Measurements from ENCODE around the gene XPO4. TPM values are rescaled to one million over a fixed set of nuclear protein-coding genes. Genes with fewer than 3 reads are reported as not detected.

Gene XPO4
- total and polyA plus RNA-seq, 2 of the 8 experiments (the other 6 are each of a cell fraction or from before 2014, with no cell fraction given), result 11.9 to 33.3 TPM

- H2BK15ac ChIP-seq (ENCODE audit: low read length), result no peak overlapping the region
- no peak overlapping the region for H3K4ac ChIP-seq (replicated peaks; ENCODE audit: insufficient read length, low read depth, low read length)
- no peak overlapping the region for H3K4me3 ChIP-seq (ENCODE audit: extremely low read depth in 1 of 4, insufficient read depth in 2 of 4, low read depth in 3 of 4, low read length in 4 of 4)
- H4K5ac ChIP-seq (ENCODE audit: insufficient read length, low read depth, low read length), result no peak overlapping the region
- H4K91ac ChIP-seq (replicated peaks; ENCODE audit: insufficient read length, low read length), result no peak overlapping the region
- H3K9ac ChIP-seq (replicated peaks in 1 of 4; ENCODE audit: extremely low read depth in 1 of 4, low read depth in 3 of 4, low read length in 3 of 4), result no peak overlapping the region
- H2AK5ac ChIP-seq (ENCODE audit: low read depth, low read length), result no peak overlapping the region
- peaks cover 3 to 5% of the 10 kb centered on the region in 2 experiments; a peak in 1 of 4 replicates for H3K9me3 ChIP-seq (ENCODE audit: insufficient read depth in 2 of 2, low read depth in 1 of 2, low read length in 1 of 2)
- no peak overlapping the region for H4K8ac ChIP-seq (ENCODE audit: extremely low read depth, insufficient read depth, low read length)
- ChIA-PET POLR2A (ENCODE audit: partially characterized antibody) (no interaction called here), CTCF (ENCODE audit: partially characterized antibody) (interaction anchor here (1.2 kb wide), 1 partner anchor 63 kb away, joined by 3 read pairs; no protein-coding TSS in a partner anchor)
- no peaks in the 10 kb centered on the region for H3K27me3 ChIP-seq (replicated peaks in 1 of 4; ENCODE audit: control insufficient read depth in 3 of 4, extremely low read depth in 1 of 4, insufficient read depth in 3 of 4, low read length in 3 of 4)
- FAIRE-seq (no peak), DNase-seq (ENCODE audit: low read depth in 1 of 2, low spot score in 2 of 2) (no peak)
- no peak overlapping the region for H2BK12ac ChIP-seq (ENCODE audit: low read depth, low read length)
- no peak overlapping the region for H3K18ac ChIP-seq (ENCODE audit: extremely low read depth, low read length)
- 92% methylated on average over 6 of the region's 6 CpGs; no CpG with 5 or more reads in 1 of the 2 experiments for WGBS, 2 experiments (ENCODE audit: extremely low coverage in 1 of 2, insufficient coverage in 1 of 2, insufficient read length in 1 of 2, insufficient replicate concordance in 2 of 2, low coverage in 1 of 2, low lambda C conversion rate in 2 of 2, missing lambda C conversion rate in 1 of 2)
- no peaks in the 10 kb centered on the region for H3K79me2 ChIP-seq (ENCODE audit: control insufficient read depth in 1 of 2, insufficient read depth in 2 of 2, low read length in 2 of 2)
- H3K79me1 ChIP-seq (ENCODE audit: low read depth, low read length), result no peaks in the 10 kb centered on the region
- no peaks in the 10 kb centered on the region for H4K20me1 ChIP-seq (replicated peaks in 1 of 2; ENCODE audit: control insufficient read depth in 1 of 2, insufficient read depth in 2 of 2, low read length in 2 of 2)
- H2BK20ac ChIP-seq (ENCODE audit: low read length), result no peak overlapping the region
- no peak overlapping the region for H2BK5ac ChIP-seq (ENCODE audit: low read depth, low read length)
- H3K4me2 ChIP-seq (ENCODE audit: insufficient read depth in 1 of 2, low read depth in 2 of 2, low read length in 2 of 2), result no peak overlapping the region
- H2BK120ac ChIP-seq (replicated peaks; ENCODE audit: low read depth, low read length), result no peak overlapping the region
- no peaks in the 10 kb centered on the region for H3K23me2 ChIP-seq (ENCODE audit: low read depth, low read length)
- H3K4me1 ChIP-seq (replicated peaks in 1 of 4; ENCODE audit: control insufficient read depth in 3 of 4, insufficient read depth in 4 of 4, low read length in 3 of 4), result no peaks in the 10 kb centered on the region
- H3K56ac ChIP-seq (replicated peaks; ENCODE audit: insufficient read length, low read depth, low read length), result no peak overlapping the region
- no peak overlapping the region for H3K27ac ChIP-seq (ENCODE audit: low read depth, low read length)
- no peak overlapping the region for H2AFZ ChIP-seq (ENCODE audit: low read length)
- H3K23ac ChIP-seq (ENCODE audit: insufficient read length), result no peak overlapping the region
- no peaks in the 10 kb centered on the region for H3K36me3 ChIP-seq (ENCODE audit: control insufficient read depth in 2 of 4, insufficient read depth in 4 of 4, low read length in 3 of 4)
- no peak overlapping the region for H3K14ac ChIP-seq (ENCODE audit: insufficient read length)
- TF ChIP-seq TAF1 (IDR thresholded peaks at IDR 0.05; ENCODE audit: low read depth, low read length) (no peak), HDAC2 (IDR thresholded peaks at IDR 0.05; ENCODE audit: borderline replicate concordance in 1 of 2, low read depth in 2 of 2, low read length in 2 of 2) (no peak), RBBP5 (IDR thresholded peaks at IDR 0.05; ENCODE audit: borderline replicate concordance, low read depth, low read length) (no peak), CEBPB (IDR thresholded peaks at IDR 0.05; ENCODE audit: low read depth, low read length) (no peak), CTCF (IDR thresholded peaks at IDR 0.05; ENCODE audit: control extremely low read depth in 1 of 3, insufficient read depth in 1 of 3, low read depth in 1 of 3, low read length in 3 of 3) (no peak), SP2 (IDR thresholded peaks at IDR 0.05; ENCODE audit: low read length) (no peak), JUN (IDR thresholded peaks at IDR 0.05; ENCODE audit: low read depth, low read length) (no peak), USF2 (IDR thresholded peaks at IDR 0.05; ENCODE audit: low read length) (no peak), RAD21 (IDR thresholded peaks at IDR 0.05 in 1 of 2, conservative IDR thresholded peaks at IDR 0.05 in 1 of 2; ENCODE audit: low read depth in 2 of 2, low read length in 2 of 2) (no peak), YY1 (IDR thresholded peaks at IDR 0.05; ENCODE audit: low read depth, low read length) (no peak)
These were observed 8.5 kb upstream of the XPO4 start for GRCh38 chr13:20911037-20911436.
